CD14-positive monocyte (primary cell): Measurements from ENCODE around the gene KCNMA1. TPM values are rescaled to one million over a fixed set of nuclear protein-coding genes. Genes with fewer than 3 reads are reported as not detected.

Experiments
- DNase-seq, 3 donors: peaks; one replicate each; pipeline ENCODE4 v3.0.0-alpha.2; 2011 to 2022
- H2AFZ ChIP-seq: 2 replicates; pipeline ENCODE4 v1.6.0; 2012; ENCODE audit warnings: mild to moderate bottlenecking, low read depth, low read length, inconsistent platforms; ENCODE audit not compliant: insufficient read depth, poor library complexity, severe bottlenecking
- H3K27ac ChIP-seq, 2 donors: 1 replicate in 1 of 2; 2 replicates in 1 of 2; pipeline ENCODE4 v1.5.1; 2012 to 2013; ENCODE audit warnings: low read length in 2 of 2, control low read depth in 1 of 2, inconsistent platforms in 1 of 2, low read depth in 1 of 2, mild to moderate bottlenecking in 1 of 2
- H3K27me3 ChIP-seq, 2 donors: one replicate each; pipeline versions ENCODE4 v1.6.0 to v1.6.1; 2011 to 2013; ENCODE audit warnings: low read length in 2 of 2; ENCODE audit not compliant: control insufficient read depth in 2 of 2, insufficient read depth in 2 of 2
- H3K36me3 ChIP-seq, 2 donors: replicated peaks in 1 of 2; 1 replicate in 1 of 2; 2 replicates in 1 of 2; pipeline versions ENCODE4 v1.5.1 to v1.6.1; 2012 to 2013; ENCODE audit warnings: low read length in 2 of 2, control low read depth in 1 of 2, inconsistent platforms in 1 of 2, mild to moderate bottlenecking in 1 of 2; ENCODE audit not compliant: insufficient read depth in 2 of 2, control insufficient read depth in 1 of 2
- H3K4me1 ChIP-seq, 2 donors: 1 replicate in 1 of 2; 2 replicates in 1 of 2; pipeline versions ENCODE4 v1.5.1 to v1.6.1; 2012 to 2013; ENCODE audit warnings: low read length in 2 of 2, control low read depth in 1 of 2, inconsistent platforms in 1 of 2, mild to moderate bottlenecking in 1 of 2, moderate library complexity in 1 of 2; ENCODE audit not compliant: insufficient read depth in 2 of 2, control insufficient read depth in 1 of 2
- H3K4me2 ChIP-seq: replicated peaks from 2 replicates; pipeline ENCODE3; 2012; ENCODE audit warnings: low read length, moderate library complexity, mild to moderate bottlenecking; ENCODE audit not compliant: poor library complexity, severe bottlenecking; ENCODE audit errors: extremely low read depth
- H3K4me3 ChIP-seq, 3 experiments: fragments of 200-600 bp in 1 of 3; sonication (generic) in 1 of 3; replicated peaks in 1 of 3; 1 replicate in 2 of 3; 2 replicates in 1 of 3; pipeline ENCODE4 v1.5.1; 2011 to 2013; ENCODE audit warnings: low read length in 3 of 3, mild to moderate bottlenecking in 3 of 3, control low read depth in 2 of 3, low read depth in 2 of 3, inconsistent platforms in 1 of 3, moderate library complexity in 1 of 3
- H3K79me2 ChIP-seq: 2 replicates; pipeline ENCODE4 v1.6.0; 2012; ENCODE audit warnings: mild to moderate bottlenecking, control low read depth, inconsistent platforms, low read length, moderate library complexity; ENCODE audit not compliant: insufficient read depth
- H3K9ac ChIP-seq: 2 replicates; pipeline ENCODE4 v1.6.0; 2017; ENCODE audit warnings: low read length, mild to moderate bottlenecking; ENCODE audit not compliant: insufficient read depth, poor library complexity, severe bottlenecking
- H3K9me3 ChIP-seq, 2 donors: replicated peaks in 1 of 2; 1 replicate in 1 of 2; 2 replicates in 1 of 2; pipeline versions ENCODE4 v1.5.1 to v1.6.1; 2012 to 2013; ENCODE audit warnings: low read length in 2 of 2, control low read depth in 1 of 2; ENCODE audit not compliant: control insufficient read depth in 1 of 2, insufficient read depth in 1 of 2
- H4K20me1 ChIP-seq: 2 replicates; pipeline ENCODE4 v1.6.0; 2012; ENCODE audit warnings: mild to moderate bottlenecking, low read length, control low read depth, moderate library complexity; ENCODE audit not compliant: insufficient read depth
- H3K27ac Mint-ChIP-seq, 7 donors: one replicate each; pipeline ENCODE4 v1.8.0; 2020; ENCODE audit warnings: mild to moderate bottlenecking in 7 of 7, mixed read lengths in 7 of 7, moderate library complexity in 6 of 7, inconsistent platforms in 2 of 7
- H3K27me3 Mint-ChIP-seq, 3 donors: one replicate each; pipeline ENCODE4 v1.8.0; 2021 to 2022; ENCODE audit warnings: low read depth in 3 of 3, mild to moderate bottlenecking in 3 of 3, mixed read lengths in 3 of 3, moderate library complexity in 3 of 3, inconsistent platforms in 1 of 3
- H3K36me3 Mint-ChIP-seq, 2 donors: one replicate each; pipeline ENCODE4 v1.8.0; 2020; ENCODE audit warnings: mixed read lengths in 2 of 2, inconsistent platforms in 1 of 2, mild to moderate bottlenecking in 1 of 2
- H3K4me1 Mint-ChIP-seq: one replicate; pipeline ENCODE4 v1.8.0; 2020; ENCODE audit warnings: mild to moderate bottlenecking, mixed read lengths
- H3K4me3 Mint-ChIP-seq, 2 donors: one replicate each; pipeline ENCODE4 v1.8.0; 2020; ENCODE audit warnings: mild to moderate bottlenecking in 2 of 2, mixed read lengths in 2 of 2, moderate library complexity in 1 of 2
- H3K9me3 Mint-ChIP-seq, 7 donors: one replicate each; pipeline ENCODE4 v1.8.0; 2020 to 2022; ENCODE audit warnings: mixed read lengths in 7 of 7, mild to moderate bottlenecking in 6 of 7, moderate library complexity in 6 of 7, inconsistent platforms in 2 of 7
- CTCF ChIP-seq: fragments of 200-600 bp; IDR thresholded peaks from one replicate; pipeline ENCODE4 v1.8.0; 2022; ENCODE audit warnings: antibody characterized with exemption, mild to moderate bottlenecking
- WGBS: methylation state at CpG from one replicate; pipeline ENCODE4 v1.1.5; 2013; ENCODE audit warnings: missing lambda C conversion rate; ENCODE audit not compliant: insufficient coverage; 5-methylcytosine and 5-hydroxymethylcytosine counted together
- intact Hi-C, 2 donors: fragments of 100-400 bp; cut with micrococcal nuclease; formaldehyde crosslinking; loops; one replicate each; pipeline versions ENCODE4 v1.15.0 to v1.15.1; 2023
- polyA plus RNA-seq, 3 donors: library from polyadenylated mRNA; depleted of rRNA in 1 of 3; unstranded in 2 of 3; stranded (reverse) in 1 of 3; fragments of 300-500 nt in 2 of 3; fragments of >200 nt in 1 of 3; fragmentation: Illumina TruSeq in 2 of 3; gene quantifications; 1 replicate in 2 of 3; 2 replicates in 1 of 3; pipeline ENCODE4 v1.2.3, GENCODE V29; 2012 to 2021

KCNMA1 gene
- polyA plus RNA-seq, 3 donors = 0.11 to 1.0 TPM; not detected in 1

- TF ChIP-seq CTCF = no peak
- no peaks in the 10 kb centered on the region for H3K79me2 ChIP-seq
- Mint-ChIP-seq H3K4me3 (peak overlapping the region in 1 of 2 donors; percentile 28), H3K27me3 (peaks cover 25 to 34% (median 29%) of the 10 kb centered on the region in 3 donors), H3K4me1 (peaks cover 24% of the 10 kb centered on the region), H3K36me3 (no peaks in the 10 kb centered on the region), H3K27ac (no peak overlapping the region), H3K9me3 (peaks cover 0 to 2% (median 0%) of the 10 kb centered on the region in 7 donors)
- H3K4me3 ChIP-seq = no peak overlapping the region
- no peak overlapping the region for H3K9ac ChIP-seq
- intact Hi-C loops = no loop called here
- no peaks in the 10 kb centered on the region for H3K36me3 ChIP-seq
- no peaks in the 10 kb centered on the region for H4K20me1 ChIP-seq
- WGBS = 58% methylated on average over 6 of the region's 11 CpGs
- H3K4me2 ChIP-seq = no peak overlapping the region
- H2AFZ ChIP-seq = no peak overlapping the region
- peak in 1 of 3 donors; percentile 47 for DNase-seq
- peaks cover 12 to 27% of the 10 kb centered on the region in 2 donors for H3K27me3 ChIP-seq
- H3K4me1 ChIP-seq = peaks cover 11 to 15% of the 10 kb centered on the region in 2 donors
- H3K27ac ChIP-seq = no peak overlapping the region
- H3K9me3 ChIP-seq = no peaks in the 10 kb centered on the region
Measured at GRCh38 chr10:77629775-77630506, 7.7 kb downstream of the KCNMA1 start.

GRCh38 chr10:77628906-77629730 is 8.5 kb downstream of the KCNMA1 start:
- no peaks in the 10 kb centered on the region for H3K79me2 ChIP-seq
- no peak overlapping the region for H3K4me2 ChIP-seq
- WGBS = 95% methylated on average over 6 of the region's 8 CpGs
- H3K27ac Mint-ChIP-seq = no peak overlapping the region
- H4K20me1 ChIP-seq = no peaks in the 10 kb centered on the region
- no peak overlapping the region for H3K27ac ChIP-seq
- peaks cover 0 to 2% (median 0%) of the 10 kb centered on the region in 7 donors for H3K9me3 Mint-ChIP-seq
- no peak overlapping the region for H3K4me3 ChIP-seq
- intact Hi-C loops = no loop called here
- no peak for TF ChIP-seq CTCF
- no peaks in the 10 kb centered on the region for H3K36me3 ChIP-seq
- no peak overlapping the region for H3K4me3 Mint-ChIP-seq
- H3K9ac ChIP-seq = no peak overlapping the region
- H3K27me3 ChIP-seq = peaks cover 5 to 18% of the 10 kb centered on the region in 2 donors
- H2AFZ ChIP-seq = no peak overlapping the region
- H3K9me3 ChIP-seq = no peaks in the 10 kb centered on the region
- H3K27me3 Mint-ChIP-seq = peaks cover 17 to 26% (median 21%) of the 10 kb centered on the region in 3 donors
- peaks cover 15 to 20% of the 10 kb centered on the region in 2 donors for H3K4me1 ChIP-seq
- no peak for DNase-seq
- H3K4me1 Mint-ChIP-seq = peaks cover 30% of the 10 kb centered on the region
- no peaks in the 10 kb centered on the region for H3K36me3 Mint-ChIP-seq
